Neural progenitor cell (in vitro differentiated cells): ENCODE data around the gene MRPL57.

Experiments
- EZH2 ChIP-seq: fragments of 200-600 bp; sonication (generic); IDR thresholded peaks from 2 replicates; pipeline ENCODE4 v1.6.1; 2017; ENCODE audit warnings: antibody characterized with exemption, mild to moderate bottlenecking, moderate library complexity
- TF ChIP-seq, protein P1 (sequence below): fragments of 200-600 bp; sonication (generic); IDR thresholded peaks from 2 replicates; pipeline ENCODE4 v1.5.1; 2017; ENCODE audit warnings: antibody characterized with exemption, mild to moderate bottlenecking

DNA sequence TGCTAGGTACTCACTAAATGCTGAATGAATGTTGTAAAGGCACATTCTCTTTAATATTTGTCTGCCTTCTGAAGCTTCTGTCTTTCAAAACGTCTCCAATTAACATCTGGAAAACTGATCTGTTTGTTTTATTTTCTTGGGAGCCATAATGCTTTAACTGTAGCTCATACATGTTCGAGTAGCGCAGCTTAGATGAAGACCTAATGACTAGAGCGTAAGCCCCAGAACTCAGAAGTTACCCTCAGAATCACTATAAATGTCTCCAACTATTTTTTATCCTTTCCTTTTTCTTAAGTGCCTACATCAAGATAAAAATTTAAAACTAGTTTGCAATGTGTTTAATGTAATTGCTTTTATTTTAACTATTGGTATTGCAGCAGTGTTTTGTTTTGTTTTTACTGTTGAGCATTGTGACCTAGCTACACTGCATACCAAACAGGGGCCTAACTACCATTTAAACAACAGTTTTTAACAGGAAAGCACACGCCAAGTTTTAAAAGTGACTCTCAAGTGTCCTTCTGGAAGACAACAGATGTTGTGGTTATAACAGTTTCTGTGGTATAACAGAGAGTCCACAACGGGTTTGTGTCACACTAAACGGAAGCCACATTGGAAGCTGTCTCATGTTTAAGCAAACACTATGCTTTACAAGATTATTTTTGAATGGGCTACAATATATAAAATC lies 42.0 kb downstream of the MRPL57 start:
- TF ChIP-seq, protein P1, sequence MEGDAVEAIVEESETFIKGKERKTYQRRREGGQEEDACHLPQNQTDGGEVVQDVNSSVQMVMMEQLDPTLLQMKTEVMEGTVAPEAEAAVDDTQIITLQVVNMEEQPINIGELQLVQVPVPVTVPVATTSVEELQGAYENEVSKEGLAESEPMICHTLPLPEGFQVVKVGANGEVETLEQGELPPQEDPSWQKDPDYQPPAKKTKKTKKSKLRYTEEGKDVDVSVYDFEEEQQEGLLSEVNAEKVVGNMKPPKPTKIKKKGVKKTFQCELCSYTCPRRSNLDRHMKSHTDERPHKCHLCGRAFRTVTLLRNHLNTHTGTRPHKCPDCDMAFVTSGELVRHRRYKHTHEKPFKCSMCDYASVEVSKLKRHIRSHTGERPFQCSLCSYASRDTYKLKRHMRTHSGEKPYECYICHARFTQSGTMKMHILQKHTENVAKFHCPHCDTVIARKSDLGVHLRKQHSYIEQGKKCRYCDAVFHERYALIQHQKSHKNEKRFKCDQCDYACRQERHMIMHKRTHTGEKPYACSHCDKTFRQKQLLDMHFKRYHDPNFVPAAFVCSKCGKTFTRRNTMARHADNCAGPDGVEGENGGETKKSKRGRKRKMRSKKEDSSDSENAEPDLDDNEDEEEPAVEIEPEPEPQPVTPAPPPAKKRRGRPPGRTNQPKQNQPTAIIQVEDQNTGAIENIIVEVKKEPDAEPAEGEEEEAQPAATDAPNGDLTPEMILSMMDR = no peak
- no peak for TF ChIP-seq EZH2
